HepG2 (cell line): ENCODE data around the gene SCP2. TPM values are rescaled to one million over a fixed set of nuclear protein-coding genes. Genes with fewer than 3 reads are reported as not detected.
A peak's percentile ranks its signal among the peaks of the same experiment; 100 is the strongest.

Experiments
- ETV5 ChIP-seq: IDR thresholded peaks from 2 replicates; pipeline ENCODE4 v1.6.1; 2018; ENCODE audit warnings: missing biosample characterization, missing genetic modification reagents, inconsistent platforms, borderline replicate concordance
- FOXP4 ChIP-seq: sonication (generic); formaldehyde crosslinking; IDR thresholded peaks from 2 replicates; pipeline ENCODE4 v1.4.0; 2020; ENCODE audit warnings: missing genetic modification reagents
- HDAC2 ChIP-seq: sonication (generic); formaldehyde crosslinking; IDR thresholded peaks from 2 replicates; pipeline ENCODE4 v1.4.0; 2020; ENCODE audit warnings: missing genetic modification reagents
- IKZF1 ChIP-seq: fragments of 450-650 bp; IDR thresholded peaks from 2 replicates; pipeline ENCODE4 v1.7.1; 2016
- IRX3 ChIP-seq: sonication (generic); formaldehyde crosslinking; IDR thresholded peaks from 2 replicates; pipeline ENCODE4 v1.8.1; 2023; ENCODE audit warnings: mild to moderate bottlenecking, low read depth, missing genetic modification reagents, borderline replicate concordance
- KDM5B ChIP-seq: sonication (generic); formaldehyde crosslinking; IDR thresholded peaks from 2 replicates; pipeline ENCODE4 v1.4.0; 2020; ENCODE audit warnings: missing genetic modification reagents, mild to moderate bottlenecking, borderline replicate concordance
- MTA1 ChIP-seq: sonication (generic); formaldehyde crosslinking; IDR thresholded peaks from 2 replicates; pipeline ENCODE4 v1.4.0; 2020; ENCODE audit warnings: missing genetic modification reagents, mild to moderate bottlenecking, borderline replicate concordance
- NCOA2 ChIP-seq: sonication (generic); formaldehyde crosslinking; IDR thresholded peaks from 2 replicates; pipeline ENCODE4 v1.8.0; 2022; ENCODE audit warnings: inconsistent platforms
- NFIB ChIP-seq: sonication (generic); formaldehyde crosslinking; IDR thresholded peaks from 2 replicates; pipeline ENCODE4 v1.9.0; 2021; ENCODE audit warnings: missing genetic modification reagents, mild to moderate bottlenecking, borderline replicate concordance
- PHB2 ChIP-seq: fragments of 450-650 bp; IDR thresholded peaks from 2 replicates; pipeline ENCODE4 v1.6.1; 2018; ENCODE audit not compliant: partially characterized antibody
- REPIN1 ChIP-seq: sonication (generic); formaldehyde crosslinking; IDR thresholded peaks from 2 replicates; pipeline ENCODE4 v1.8.0; 2022; ENCODE audit warnings: missing genetic modification reagents, low read depth, mild to moderate bottlenecking, borderline replicate concordance
- SPEN ChIP-seq: sonication (generic); formaldehyde crosslinking; IDR thresholded peaks from 2 replicates; pipeline ENCODE4 v1.5.1; 2020; ENCODE audit warnings: low read depth, mild to moderate bottlenecking, missing genetic modification reagents
- ZFX ChIP-seq: sonication (generic); formaldehyde crosslinking; IDR thresholded peaks from 2 replicates; pipeline ENCODE4 v1.4.0; 2020; ENCODE audit warnings: mild to moderate bottlenecking, low read depth, missing genetic modification reagents, moderate library complexity
- ZNF10 ChIP-seq: sonication (generic); formaldehyde crosslinking; IDR thresholded peaks from 2 replicates; pipeline ENCODE4 v1.4.0; 2020; ENCODE audit warnings: mild to moderate bottlenecking, low read depth, missing genetic modification reagents, borderline replicate concordance
- ZNF230 ChIP-seq: sonication (generic); formaldehyde crosslinking; IDR thresholded peaks from 2 replicates; pipeline ENCODE4 v1.4.0; 2020; ENCODE audit warnings: mild to moderate bottlenecking, missing genetic modification reagents
- ZNF24 ChIP-seq: fragments of 450-650 bp; IDR thresholded peaks from 2 replicates; pipeline ENCODE4 v1.6.1; 2017; ENCODE audit warnings: antibody characterized with exemption, mild to moderate bottlenecking
- ZNF605 ChIP-seq: sonication (generic); formaldehyde crosslinking; IDR thresholded peaks from 2 replicates; pipeline ENCODE4 v1.8.0; 2022; ENCODE audit warnings: mild to moderate bottlenecking, missing genetic modification reagents
- ZNF616 ChIP-seq: sonication (generic); formaldehyde crosslinking; IDR thresholded peaks from 2 replicates; pipeline ENCODE4 v1.5.0; 2020; ENCODE audit warnings: low read depth, mild to moderate bottlenecking, missing genetic modification reagents
- ZNF703 ChIP-seq: sonication (generic); formaldehyde crosslinking; IDR thresholded peaks from 2 replicates; pipeline ENCODE4 v1.5.1; 2020; ENCODE audit warnings: missing genetic modification reagents, mild to moderate bottlenecking, moderate library complexity, borderline replicate concordance
- polyA plus RNA-seq, 8 experiments: library from polyadenylated mRNA; depleted of rRNA in 3 of 8; stranded (reverse) in 7 of 8; unstranded in 1 of 8; fragments of >200 nt; fragmentation: Illumina TruSeq in 4 of 8; extraction: Trizol in 4 of 8; gene quantifications; 2 replicates each; pipeline versions ENCODE4 v1.2.1 to v1.2.3, GENCODE V29; 2011 to 2016; ENCODE audit warnings: low read depth in 4 of 8, missing spikeins in 1 of 8, mixed read lengths in 1 of 8; ENCODE audit not compliant: insufficient read depth in 1 of 8
- total RNA-seq, 5 experiments: library from RNA; depleted of rRNA; stranded (reverse); fragments of >200 nt; fragmentation: Illumina TruSeq; extraction: Trizol; gene quantifications; 2 replicates each; pipeline ENCODE4 v1.2.3, GENCODE V29; 2016; ENCODE audit warnings: low read depth in 1 of 5
- TF ChIP-seq, protein P1 (sequence below): sonication (generic); formaldehyde crosslinking; IDR thresholded peaks from 2 replicates; pipeline ENCODE4 v1.9.0; 2021; ENCODE audit warnings: missing genetic modification reagents, borderline replicate concordance
- TF ChIP-seq, protein P2 (sequence below): sonication (generic); formaldehyde crosslinking; conservative IDR thresholded peaks from 2 replicates; pipeline ENCODE4 v1.8.0; 2022; ENCODE audit warnings: mild to moderate bottlenecking, moderate library complexity, missing genetic modification reagents

SCP2 gene
- total and polyA plus RNA-seq, 2 of the 13 experiments (the other 11 are each of a cell fraction or from before 2014, with no cell fraction given), result 59.0 to 133 TPM

DNA sequence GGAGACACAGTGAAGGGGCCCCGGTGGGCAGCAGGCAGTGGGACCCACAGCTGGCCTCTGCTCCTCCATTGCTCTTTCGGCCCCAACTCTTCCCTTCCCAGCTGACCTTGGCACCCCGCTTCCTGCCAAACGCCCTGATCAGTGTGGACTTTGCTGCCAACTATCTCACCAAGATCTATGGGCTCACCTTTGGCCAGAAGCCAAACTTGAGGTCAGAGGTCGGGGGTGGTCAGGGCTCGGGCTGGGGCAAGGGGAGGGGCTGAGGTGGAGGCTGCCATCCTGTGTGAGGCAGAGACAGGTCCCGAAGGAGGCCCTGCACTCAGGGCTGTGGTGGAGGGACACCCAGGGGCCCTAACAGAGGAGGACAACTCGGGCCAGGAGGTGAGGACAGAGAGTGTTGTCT lies 148.7 kb downstream of the SCP2 start (continued):
- TF ChIP-seq ZNF24, result no peak
- TF ChIP-seq NCOA2, result no peak
- peak; percentile 32; the same call in 1 of the 2 replicates for TF ChIP-seq ETV5 (CRISPR knock-in tag)
- no peak for TF ChIP-seq PHB2
- no peak for TF ChIP-seq ZNF605 (CRISPR knock-in tag)
- TF ChIP-seq FOXP4 (CRISPR knock-in tag), result no peak
- TF ChIP-seq SPEN, result peak; percentile 43; the same call in 1 of the 2 replicates
- 0 out of 2 replicates have a peak, but pooled peaks have one; percentile 34 for TF ChIP-seq ZFX (CRISPR knock-in tag)
- TF ChIP-seq, protein P1, sequence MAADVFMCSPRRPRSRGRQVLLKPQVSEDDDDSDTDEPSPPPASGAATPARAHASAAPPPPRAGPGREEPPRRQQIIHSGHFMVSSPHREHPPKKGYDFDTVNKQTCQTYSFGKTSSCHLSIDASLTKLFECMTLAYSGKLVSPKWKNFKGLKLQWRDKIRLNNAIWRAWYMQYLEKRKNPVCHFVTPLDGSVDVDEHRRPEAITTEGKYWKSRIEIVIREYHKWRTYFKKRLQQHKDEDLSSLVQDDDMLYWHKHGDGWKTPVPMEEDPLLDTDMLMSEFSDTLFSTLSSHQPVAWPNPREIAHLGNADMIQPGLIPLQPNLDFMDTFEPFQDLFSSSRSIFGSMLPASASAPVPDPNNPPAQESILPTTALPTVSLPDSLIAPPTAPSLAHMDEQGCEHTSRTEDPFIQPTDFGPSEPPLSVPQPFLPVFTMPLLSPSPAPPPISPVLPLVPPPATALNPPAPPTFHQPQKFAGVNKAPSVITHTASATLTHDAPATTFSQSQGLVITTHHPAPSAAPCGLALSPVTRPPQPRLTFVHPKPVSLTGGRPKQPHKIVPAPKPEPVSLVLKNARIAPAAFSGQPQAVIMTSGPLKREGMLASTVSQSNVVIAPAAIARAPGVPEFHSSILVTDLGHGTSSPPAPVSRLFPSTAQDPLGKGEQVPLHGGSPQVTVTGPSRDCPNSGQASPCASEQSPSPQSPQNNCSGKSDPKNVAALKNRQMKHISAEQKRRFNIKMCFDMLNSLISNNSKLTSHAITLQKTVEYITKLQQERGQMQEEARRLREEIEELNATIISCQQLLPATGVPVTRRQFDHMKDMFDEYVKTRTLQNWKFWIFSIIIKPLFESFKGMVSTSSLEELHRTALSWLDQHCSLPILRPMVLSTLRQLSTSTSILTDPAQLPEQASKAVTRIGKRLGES (CRISPR knock-in tag), result no peak
- peak; percentile 51; the same call in 1 of the 2 replicates for TF ChIP-seq MTA1 (CRISPR knock-in tag)
- TF ChIP-seq NFIB (CRISPR knock-in tag), result no peak
- TF ChIP-seq, protein P2, sequence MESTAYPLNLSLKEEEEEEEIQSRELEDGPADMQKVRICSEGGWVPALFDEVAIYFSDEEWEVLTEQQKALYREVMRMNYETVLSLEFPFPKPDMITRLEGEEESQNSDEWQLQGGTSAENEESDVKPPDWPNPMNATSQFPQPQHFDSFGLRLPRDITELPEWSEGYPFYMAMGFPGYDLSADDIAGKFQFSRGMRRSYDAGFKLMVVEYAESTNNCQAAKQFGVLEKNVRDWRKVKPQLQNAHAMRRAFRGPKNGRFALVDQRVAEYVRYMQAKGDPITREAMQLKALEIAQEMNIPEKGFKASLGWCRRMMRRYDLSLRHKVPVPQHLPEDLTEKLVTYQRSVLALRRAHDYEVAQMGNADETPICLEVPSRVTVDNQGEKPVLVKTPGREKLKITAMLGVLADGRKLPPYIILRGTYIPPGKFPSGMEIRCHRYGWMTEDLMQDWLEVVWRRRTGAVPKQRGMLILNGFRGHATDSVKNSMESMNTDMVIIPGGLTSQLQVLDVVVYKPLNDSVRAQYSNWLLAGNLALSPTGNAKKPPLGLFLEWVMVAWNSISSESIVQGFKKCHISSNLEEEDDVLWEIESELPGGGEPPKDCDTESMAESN (CRISPR knock-in tag), result no peak
- TF ChIP-seq ZNF10 (CRISPR knock-in tag), result no peak
- TF ChIP-seq REPIN1 (CRISPR knock-in tag), result 0 out of 2 replicates have a peak, but pooled peaks have one; percentile 18
- TF ChIP-seq IKZF1, result no peak
- no peak for TF ChIP-seq ZNF616 (CRISPR knock-in tag)
- TF ChIP-seq ZNF230 (CRISPR knock-in tag), result 0 out of 2 replicates have a peak, but pooled peaks have one; percentile 35
- TF ChIP-seq KDM5B, result 0 out of 2 replicates have a peak, but pooled peaks have one; percentile 33
- TF ChIP-seq ZNF703 (CRISPR knock-in tag), result no peak
- TF ChIP-seq IRX3 (CRISPR knock-in tag), result no peak
- TF ChIP-seq HDAC2 (CRISPR knock-in tag), result no peak
